ENCODE measurements around the gene ANKDD1B.
"Not testable (repeated sequence)": the region's sequence is repeated elsewhere in the genome, so short reads cannot be mapped to it uniquely, and the experiment has no call there.

ANKDD1B gene

GRCh38 chr5:75611311-75612225 is at the start of gene ANKDD1B:
Gene ANKDD1B, plus strand, starts transcription at chr5:75611453. Its CDS starts 182 bp downstream, at chr5:75611635.
- no peak for DNase-seq

- DNase-seq: not testable (repeated sequence)
Observed at GRCh38 chr5:75565991-75566709, 45.1 kb upstream of the ANKDD1B start.

- DNase-seq: peak in 1 of 4 experiments; percentile 6
Observed at GRCh38 chr5:75566710-75567309, 44.4 kb upstream of the ANKDD1B start.

DNA sequence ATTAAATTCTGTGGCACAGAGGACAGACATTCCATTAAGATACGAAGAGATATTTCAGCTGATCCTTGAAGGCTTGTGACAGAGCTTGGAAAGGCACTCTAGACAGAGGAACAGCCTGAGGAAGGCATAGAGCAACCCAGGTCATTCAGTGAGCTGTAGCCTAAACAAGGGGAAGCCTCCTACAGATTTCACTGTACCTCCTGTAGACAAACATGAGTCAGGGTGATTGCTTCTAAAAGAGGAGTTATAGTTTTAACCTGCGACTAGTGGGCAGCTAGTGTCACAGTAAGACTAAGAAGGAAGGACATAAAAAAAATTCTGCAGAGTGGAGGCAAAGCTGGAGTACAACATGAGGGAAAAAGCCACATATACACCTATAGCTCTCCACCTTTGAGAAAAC is 43.5 kb upstream of the ANKDD1B start:
- DNase-seq: no peak

- DNase-seq: no peak
Observed at GRCh38 chr5:75568202-75568601, 43.1 kb upstream of the ANKDD1B start.

- no peak for DNase-seq
Observed at GRCh38 chr5:75571547-75571946, 39.7 kb upstream of the ANKDD1B start.

- no peak for DNase-seq
Observed at GRCh38 chr5:75574791-75575190, 36.5 kb upstream of the ANKDD1B start.

DNA sequence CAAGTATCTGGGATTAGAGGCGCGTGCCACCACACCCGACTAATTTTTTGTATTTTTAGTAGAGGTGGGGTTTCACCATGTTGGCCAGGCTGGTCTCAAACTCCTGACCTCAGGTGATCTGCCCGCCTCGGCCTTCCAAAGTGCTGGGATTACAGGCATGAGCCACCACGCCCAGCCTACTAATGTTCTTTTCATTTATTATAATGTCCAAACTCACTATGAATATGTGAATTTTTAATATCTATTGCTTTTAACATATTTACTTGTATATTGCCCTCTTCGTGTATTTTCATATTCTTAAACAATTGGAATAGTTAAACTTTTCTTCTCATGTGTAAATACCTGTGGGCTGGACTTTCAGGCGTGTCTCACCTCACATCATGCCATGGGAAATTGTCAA is 33.0 kb upstream of the ANKDD1B start:
- DNase-seq: not testable (repeated sequence)

DNA sequence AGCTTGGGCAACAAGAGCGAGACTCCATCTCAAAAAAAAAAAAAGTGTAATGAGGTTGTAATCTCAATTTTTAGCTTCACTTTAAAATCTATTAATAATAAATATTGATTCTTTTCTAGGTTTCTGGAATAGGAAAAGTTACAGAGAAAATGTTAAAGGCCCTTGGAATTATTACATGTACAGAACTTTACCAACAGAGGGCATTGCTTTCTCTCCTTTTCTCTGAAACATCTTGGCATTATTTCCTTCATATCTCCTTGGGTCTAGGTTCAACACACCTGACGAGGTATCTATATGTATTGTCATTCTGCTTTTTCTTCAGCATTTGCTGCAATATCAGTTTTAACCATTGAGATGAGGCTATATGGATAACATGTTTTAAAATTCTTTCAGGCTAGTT is 26.6 kb upstream of the ANKDD1B start:
- no peak for DNase-seq

DNA sequence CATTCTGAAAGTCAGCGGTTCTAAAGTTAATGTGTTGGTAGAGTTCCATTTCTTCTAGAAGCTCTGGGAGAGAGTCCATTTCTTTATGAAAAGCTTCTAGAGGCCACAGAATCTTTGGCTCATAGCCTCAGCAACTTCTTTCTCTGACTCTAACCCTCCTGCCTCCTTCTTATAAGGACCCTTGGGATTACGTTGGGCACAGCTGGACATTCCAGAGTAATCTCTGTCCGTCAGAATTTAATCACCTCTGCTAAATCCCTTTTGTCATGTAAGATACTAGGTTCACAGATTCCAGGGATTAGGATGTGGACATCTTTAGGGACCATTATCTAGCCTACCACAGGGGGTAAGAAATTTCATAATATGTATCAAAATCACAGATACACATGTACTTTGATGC is 22.6 kb upstream of the ANKDD1B start:
- no peak for DNase-seq

DNA sequence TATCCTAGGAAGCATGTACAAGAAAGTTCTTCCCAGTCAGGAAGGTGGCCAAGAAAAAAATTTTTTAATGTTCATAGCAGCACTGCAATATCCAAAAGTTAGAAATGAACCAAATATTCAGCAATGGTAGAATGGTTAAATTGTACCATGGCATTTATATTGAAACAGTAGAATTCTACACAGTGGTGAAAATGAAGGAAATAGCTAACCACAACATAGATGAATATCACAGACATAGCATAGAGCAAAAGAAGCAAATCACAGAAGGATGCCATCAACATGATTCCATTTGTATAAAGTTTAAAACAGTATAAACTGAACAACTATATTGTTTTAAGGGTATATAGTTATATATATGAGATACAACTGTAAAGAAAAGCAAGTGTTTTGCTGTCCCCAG is 10.7 kb upstream of the ANKDD1B start:
- no peak for DNase-seq

- DNase-seq: no peak
Observed at GRCh38 chr5:75601567-75601966, 9.7 kb upstream of the ANKDD1B start.

GRCh38 chr5:75601996-75602395 is 9.3 kb upstream of the ANKDD1B start:
- no peak for DNase-seq

- DNase-seq: no peak
Observed at GRCh38 chr5:75603371-75603770, 7.9 kb upstream of the ANKDD1B start.

GRCh38 chr5:75603821-75604220 is 7.4 kb upstream of the ANKDD1B start:
- no peak for DNase-seq

DNA sequence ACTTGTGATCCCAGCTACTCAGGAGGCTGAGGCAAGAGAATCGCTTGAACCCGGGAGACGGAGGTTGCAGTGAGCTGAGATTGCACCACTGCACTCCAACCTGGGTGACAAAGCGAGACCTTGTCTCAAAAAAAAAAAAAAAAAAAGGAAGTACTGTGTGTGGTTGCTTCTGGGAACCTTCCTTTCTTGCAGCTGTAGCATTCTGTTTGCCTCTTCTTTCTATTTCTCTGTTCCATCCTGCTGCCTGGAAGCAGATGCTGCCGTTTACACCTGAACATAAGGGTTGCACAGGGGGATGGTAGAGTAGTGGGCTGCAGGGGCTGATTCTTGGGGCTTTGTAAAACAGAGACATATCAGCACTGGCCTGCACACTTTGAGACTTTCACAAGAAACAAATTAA is 3.9 kb upstream of the ANKDD1B start:
- DNase-seq: not testable (repeated sequence)

GRCh38 chr5:75608870-75609269 is 2.4 kb upstream of the ANKDD1B start:
- no peak for DNase-seq

DNA sequence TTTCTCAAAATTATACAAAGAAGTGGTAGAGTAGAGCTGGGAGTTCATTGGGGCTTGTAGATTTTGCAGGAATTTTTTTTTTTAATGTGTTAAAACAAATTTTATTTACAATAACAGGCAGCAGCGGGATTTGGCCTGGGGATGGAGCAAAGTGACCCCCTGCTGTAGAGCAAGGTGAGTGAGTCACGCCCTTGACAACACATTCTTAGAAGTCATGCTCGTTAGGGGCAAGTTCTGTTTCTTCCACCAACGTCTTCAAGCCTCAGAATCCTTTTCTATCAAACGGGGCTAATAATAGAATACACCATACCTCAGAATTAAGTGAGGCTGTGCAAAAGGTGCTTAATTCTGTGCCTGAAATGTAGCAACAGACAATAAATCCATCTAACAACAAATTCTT is 1.1 kb upstream of the ANKDD1B start:
- DNase-seq: no peak

DNA sequence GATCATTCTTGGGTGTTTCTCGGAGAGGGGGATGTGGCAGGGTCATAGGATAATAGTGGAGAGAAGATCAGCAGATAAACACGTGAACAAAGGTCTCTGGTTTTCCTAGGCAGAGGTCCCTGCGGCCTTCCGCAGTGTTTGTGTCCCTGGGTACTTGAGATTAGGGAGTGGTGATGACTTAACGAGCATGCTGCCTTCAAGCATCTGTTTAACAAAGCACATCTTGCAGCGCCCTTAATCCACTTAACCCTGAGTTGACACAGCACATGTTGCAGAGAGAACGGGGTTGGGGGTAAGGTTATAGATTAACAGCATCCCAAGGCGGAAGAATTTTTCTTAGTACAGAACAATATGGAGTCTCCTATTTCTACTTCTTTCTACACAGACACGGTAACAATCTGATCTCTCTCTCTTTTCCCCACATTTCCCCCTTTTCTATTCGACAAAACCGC is 368 bp upstream of the ANKDD1B start:
- not testable (repeated sequence) for DNase-seq

DNA sequence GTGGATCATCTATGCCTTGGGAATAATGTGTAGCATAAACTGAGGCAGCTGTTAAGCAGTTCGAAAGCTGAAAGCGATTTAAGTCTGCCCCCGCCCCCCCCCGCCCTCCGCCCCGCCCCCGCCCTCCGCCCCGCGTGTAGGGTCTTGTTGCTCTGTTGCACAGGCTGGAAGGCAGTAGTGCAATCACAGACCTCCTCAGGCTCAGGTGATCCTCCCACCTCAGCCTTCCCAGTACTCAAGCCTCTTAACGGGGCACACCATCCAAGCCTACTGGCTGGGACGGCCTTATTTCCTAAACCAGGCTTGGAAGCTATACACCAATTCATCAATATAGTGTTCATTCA is 945 bp downstream of the ANKDD1B start:
- DNase-seq: no peak

GRCh38 chr5:75612901-75613300 is 1.6 kb downstream of the ANKDD1B start:
- DNase-seq: no peak

GRCh38 chr5:75614176-75614575 is 2.9 kb downstream of the ANKDD1B start:
- DNase-seq: no peak

GRCh38 chr5:75616371-75616881 is 5.2 kb downstream of the ANKDD1B start:
- no peak for DNase-seq
